ENCODE measurements around the gene ADAMTS3. TPM values are rescaled to one million over a fixed set of nuclear protein-coding genes. Genes with fewer than 3 reads are reported as not detected.

ADAMTS3 gene
- total RNA-seq, 2 donors from 2014 or later = 5.8 to 13.0 TPM

DNA sequence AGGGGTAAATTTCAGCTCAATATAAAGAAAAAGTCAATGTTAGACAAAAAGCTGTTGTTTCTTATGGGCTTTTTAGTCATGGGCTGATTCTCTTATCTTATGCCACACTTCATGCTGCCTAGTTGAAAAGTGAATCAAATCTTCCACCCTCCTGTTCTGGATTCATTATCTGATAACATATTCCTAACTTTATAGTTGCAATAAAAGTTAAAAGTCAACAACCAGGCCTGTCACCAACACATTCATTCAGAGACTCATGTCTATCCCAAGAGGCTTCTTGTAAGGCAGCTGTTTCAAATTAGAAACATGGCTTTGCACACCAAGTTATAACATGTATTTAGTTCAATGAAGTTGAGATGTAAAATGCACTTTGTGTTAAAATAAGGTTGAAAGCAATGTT, 243.8 kb downstream of the ADAMTS3 start:
- H3K4me1 ChIP-seq (ENCODE audit: control insufficient read depth, insufficient read depth, low read length) = no peaks in the 10 kb centered on the region
- no peaks in the 10 kb centered on the region for H3K27me3 Mint-ChIP-seq (ENCODE audit: insufficient read depth)
- DNase-seq = no peak
- H3K27ac ChIP-seq (ENCODE audit: low read depth, low read length) = no peak overlapping the region
- H3K9ac ChIP-seq (ENCODE audit: extremely low read depth, low read length, poor library complexity, severe bottlenecking) = no peak overlapping the region
- H3K9me3 ChIP-seq (ENCODE audit: control insufficient read depth, low read length) = no peaks in the 10 kb centered on the region
- H3K36me3 ChIP-seq (ENCODE audit: control insufficient read depth, insufficient read depth, low read length) = no peaks in the 10 kb centered on the region
- no peaks in the 10 kb centered on the region for H3K9me3 Mint-ChIP-seq
- H3K4me3 Mint-ChIP-seq = no peak overlapping the region
- H3K27ac Mint-ChIP-seq = no peak overlapping the region
- H3K36me3 Mint-ChIP-seq (ENCODE audit: low read depth) = no peaks in the 10 kb centered on the region
- TF ChIP-seq, protein P1, sequence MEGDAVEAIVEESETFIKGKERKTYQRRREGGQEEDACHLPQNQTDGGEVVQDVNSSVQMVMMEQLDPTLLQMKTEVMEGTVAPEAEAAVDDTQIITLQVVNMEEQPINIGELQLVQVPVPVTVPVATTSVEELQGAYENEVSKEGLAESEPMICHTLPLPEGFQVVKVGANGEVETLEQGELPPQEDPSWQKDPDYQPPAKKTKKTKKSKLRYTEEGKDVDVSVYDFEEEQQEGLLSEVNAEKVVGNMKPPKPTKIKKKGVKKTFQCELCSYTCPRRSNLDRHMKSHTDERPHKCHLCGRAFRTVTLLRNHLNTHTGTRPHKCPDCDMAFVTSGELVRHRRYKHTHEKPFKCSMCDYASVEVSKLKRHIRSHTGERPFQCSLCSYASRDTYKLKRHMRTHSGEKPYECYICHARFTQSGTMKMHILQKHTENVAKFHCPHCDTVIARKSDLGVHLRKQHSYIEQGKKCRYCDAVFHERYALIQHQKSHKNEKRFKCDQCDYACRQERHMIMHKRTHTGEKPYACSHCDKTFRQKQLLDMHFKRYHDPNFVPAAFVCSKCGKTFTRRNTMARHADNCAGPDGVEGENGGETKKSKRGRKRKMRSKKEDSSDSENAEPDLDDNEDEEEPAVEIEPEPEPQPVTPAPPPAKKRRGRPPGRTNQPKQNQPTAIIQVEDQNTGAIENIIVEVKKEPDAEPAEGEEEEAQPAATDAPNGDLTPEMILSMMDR (conservative IDR thresholded peaks at IDR 0.05) = no peak
- H3K4me3 ChIP-seq (ENCODE audit: low read length) = no peak overlapping the region
- no peaks in the 10 kb centered on the region for H3K4me1 Mint-ChIP-seq
- no peaks in the 10 kb centered on the region for H3K27me3 ChIP-seq (ENCODE audit: control insufficient read depth, insufficient read depth, low read length, poor library complexity, severe bottlenecking)

DNA sequence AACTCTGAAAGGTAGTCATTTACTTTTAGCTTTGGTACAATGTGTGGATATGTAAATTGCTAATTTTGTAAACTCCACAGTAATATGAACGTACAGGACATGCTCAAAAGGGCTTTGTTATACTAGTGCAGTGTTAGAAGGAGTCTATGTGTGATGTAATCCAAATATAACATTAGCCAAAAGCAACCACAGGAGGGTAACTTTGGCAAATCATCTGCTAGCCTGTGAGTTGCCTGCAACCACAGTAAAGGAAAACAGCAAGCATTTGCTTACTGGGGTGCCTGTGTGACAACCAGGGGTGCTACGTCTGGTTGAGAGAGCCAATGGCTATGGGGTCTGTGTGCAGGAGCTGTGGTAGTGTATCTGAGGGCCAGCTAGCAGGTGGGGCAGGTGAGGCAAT, 245.8 kb downstream of the ADAMTS3 start:
- WGBS, 2 experiments (ENCODE audit: insufficient coverage in 1 of 2, insufficient read length in 1 of 2) = 78% methylated on average over 2 of the region's 2 CpGs; no CpG with 5 or more reads in 1 of the 2 experiments
- no peak overlapping the region for H3K27ac ChIP-seq (ENCODE audit: low read depth, low read length)
- Mint-ChIP-seq H3K9me3 (no peaks in the 10 kb centered on the region), H3K4me1 (no peaks in the 10 kb centered on the region), H3K36me3 (ENCODE audit: low read depth) (no peaks in the 10 kb centered on the region), H3K27ac (no peak overlapping the region), H3K4me3 (no peak overlapping the region), H3K27me3 (ENCODE audit: insufficient read depth) (no peaks in the 10 kb centered on the region)
- no peak for DNase-seq
- H3K36me3 ChIP-seq (ENCODE audit: control insufficient read depth, insufficient read depth, low read length) = no peaks in the 10 kb centered on the region
- TF ChIP-seq, protein P1 (conservative IDR thresholded peaks at IDR 0.05) = no peak
- no peak overlapping the region for H3K4me3 ChIP-seq (ENCODE audit: low read length)
- no peak overlapping the region for H3K9ac ChIP-seq (ENCODE audit: extremely low read depth, low read length, poor library complexity, severe bottlenecking)
- H3K4me1 ChIP-seq (ENCODE audit: control insufficient read depth, insufficient read depth, low read length) = no peaks in the 10 kb centered on the region
- no peaks in the 10 kb centered on the region for H3K27me3 ChIP-seq (ENCODE audit: control insufficient read depth, insufficient read depth, low read length, poor library complexity, severe bottlenecking)
- H3K9me3 ChIP-seq (ENCODE audit: control insufficient read depth, low read length) = no peaks in the 10 kb centered on the region

DNA sequence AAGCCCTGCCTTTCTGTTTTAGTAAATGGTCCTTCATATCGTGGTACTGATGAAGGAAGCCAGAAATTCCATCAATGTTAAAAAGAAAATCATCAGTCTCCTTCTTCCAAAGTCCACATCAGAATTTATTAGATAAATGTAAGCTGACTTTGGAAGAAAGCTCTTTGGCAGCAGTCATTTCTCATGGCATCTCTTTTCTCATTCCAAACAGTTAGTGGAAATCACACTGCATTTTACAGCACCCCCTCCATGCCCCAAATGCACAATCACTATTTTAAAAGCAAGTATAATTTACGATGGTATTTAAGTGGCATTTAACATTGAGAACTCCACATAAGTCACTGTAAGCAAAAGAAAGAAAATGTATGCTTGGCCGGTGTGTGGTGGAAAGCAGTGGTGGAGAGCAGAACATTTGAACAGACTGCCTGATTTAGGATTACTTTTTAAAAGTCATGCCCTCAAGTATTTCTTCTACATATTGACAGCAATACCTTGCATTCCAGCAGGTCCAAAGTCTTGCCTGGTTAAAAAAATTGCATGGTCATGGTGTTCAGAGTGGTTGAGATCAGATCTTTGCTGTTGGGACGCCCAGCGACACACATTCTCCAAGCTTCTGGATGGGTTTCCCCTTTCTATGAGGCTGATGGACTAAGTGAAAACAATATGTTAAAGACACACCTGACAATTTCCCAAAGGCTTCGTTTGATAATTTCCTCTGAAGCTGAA, 248.6 kb downstream of the ADAMTS3 start:
- H3K27ac Mint-ChIP-seq = no peak overlapping the region
- H3K4me3 Mint-ChIP-seq = no peak overlapping the region
- H3K27me3 Mint-ChIP-seq (ENCODE audit: insufficient read depth) = no peaks in the 10 kb centered on the region
- WGBS, 2 experiments (ENCODE audit: insufficient coverage in 1 of 2, insufficient read length in 1 of 2) = 93 to 97% methylated on average over 5 to 6 of the region's 6 CpGs
- no peaks in the 10 kb centered on the region for H3K36me3 ChIP-seq (ENCODE audit: control insufficient read depth, insufficient read depth, low read length)
- H3K4me1 Mint-ChIP-seq = no peaks in the 10 kb centered on the region
- TF ChIP-seq, protein P1 (conservative IDR thresholded peaks at IDR 0.05) = no peak
- H3K27ac ChIP-seq (ENCODE audit: low read depth, low read length) = no peak overlapping the region
- H3K9me3 ChIP-seq (ENCODE audit: control insufficient read depth, low read length) = no peaks in the 10 kb centered on the region
- no peaks in the 10 kb centered on the region for H3K27me3 ChIP-seq (ENCODE audit: control insufficient read depth, insufficient read depth, low read length, poor library complexity, severe bottlenecking)
- H3K9ac ChIP-seq (ENCODE audit: extremely low read depth, low read length, poor library complexity, severe bottlenecking) = no peak overlapping the region
- no peaks in the 10 kb centered on the region for H3K36me3 Mint-ChIP-seq (ENCODE audit: low read depth)
- no peaks in the 10 kb centered on the region for H3K4me1 ChIP-seq (ENCODE audit: control insufficient read depth, insufficient read depth, low read length)
- no peak overlapping the region for H3K4me3 ChIP-seq (ENCODE audit: low read length)
- no peak for DNase-seq
- no peaks in the 10 kb centered on the region for H3K9me3 Mint-ChIP-seq
